DMS153 treated with DMSO at 0.1 percent for 48 hours (cell line): ENCODE results near the gene CNPY4.
A peak's percentile ranks its signal among the peaks of the same experiment; 100 is the strongest.
"Not testable (repeated sequence)": the region's sequence is repeated elsewhere in the genome, so short reads cannot be mapped to it uniquely, and the experiment has no call there.

Source experiments
- DNase-seq: peaks from one replicate; lab custom pipeline; 2025; ENCODE audit not compliant: unreplicated experiment; lab: John Stamatoyannopoulos, UW

CNPY4 gene

GRCh38 chr7:100146350-100146749, 26.9 kb downstream of the CNPY4 start:
- DNase-seq = not testable (repeated sequence)

- no peak for DNase-seq
Observed at GRCh38 chr7:100147278-100147677, 27.8 kb downstream of the CNPY4 start.

- DNase-seq = no peak
Observed at GRCh38 chr7:100148225-100148558, 28.8 kb downstream of the CNPY4 start.

GRCh38 chr7:100148559-100149328, 29.3 kb downstream of the CNPY4 start, which contains the start of gene LAMTOR4:
TSS of gene LAMTOR4 (plus strand) at chr7:100148918. CDS start at chr7:100148973, 55 bp downstream.
- peak; percentile 98 for DNase-seq

GRCh38 chr7:100152404-100152803, 33.0 kb downstream of the CNPY4 start:
- DNase-seq = no peak

GRCh38 chr7:100152937-100153666, 33.7 kb downstream of the CNPY4 start:
- DNase-seq = no peak

GRCh38 chr7:100153708-100154535, 34.5 kb downstream of the CNPY4 start:
- no peak for DNase-seq

GRCh38 chr7:100154651-100155491, 35.4 kb downstream of the CNPY4 start:
- no peak for DNase-seq

GRCh38 chr7:100155553-100156317, 36.3 kb downstream of the CNPY4 start:
- DNase-seq = no peak

- no peak for DNase-seq
Observed at GRCh38 chr7:100156331-100157068, 37.1 kb downstream of the CNPY4 start.

GRCh38 chr7:100157069-100157333, 37.6 kb downstream of the CNPY4 start:
- DNase-seq = no peak

- DNase-seq = no peak
Observed at GRCh38 chr7:100157334-100158228, 38.1 kb downstream of the CNPY4 start.

GRCh38 chr7:100158229-100159098, 39.0 kb downstream of the CNPY4 start, which contains the start of gene TRAPPC14:
TSS of gene TRAPPC14 (minus strand) at chr7:100158723. CDS start at chr7:100158499, 224 bp downstream.
- DNase-seq = peak; percentile 62

GRCh38 chr7:100159099-100159623, 39.7 kb downstream of the CNPY4 start:
- DNase-seq = no peak

- DNase-seq = no peak
Observed at GRCh38 chr7:100160067-100160466, 40.6 kb downstream of the CNPY4 start.

GRCh38 chr7:100163006-100163531, 43.6 kb downstream of the CNPY4 start:
- no peak for DNase-seq

- DNase-seq = no peak
Observed at GRCh38 chr7:100163871-100164270, 44.4 kb downstream of the CNPY4 start.
